Stimulated activated CD4-positive, alpha-beta T cell treated with anti-CD3 and anti-CD28 coated beads, Interleukin-2, amount 100 ng/mL, for 4 hours (primary cell): Measurements from ENCODE around the gene RWDD4.
"Not testable (repeated sequence)": the region's sequence is repeated elsewhere in the genome, so short reads cannot be mapped to it uniquely, and the experiment has no call there.

Experiments used
- DNase-seq: peaks from one replicate; pipeline ENCODE4 v3.0.0-alpha.2; 2020; ENCODE audit warnings: low read depth

Gene RWDD4

DNA sequence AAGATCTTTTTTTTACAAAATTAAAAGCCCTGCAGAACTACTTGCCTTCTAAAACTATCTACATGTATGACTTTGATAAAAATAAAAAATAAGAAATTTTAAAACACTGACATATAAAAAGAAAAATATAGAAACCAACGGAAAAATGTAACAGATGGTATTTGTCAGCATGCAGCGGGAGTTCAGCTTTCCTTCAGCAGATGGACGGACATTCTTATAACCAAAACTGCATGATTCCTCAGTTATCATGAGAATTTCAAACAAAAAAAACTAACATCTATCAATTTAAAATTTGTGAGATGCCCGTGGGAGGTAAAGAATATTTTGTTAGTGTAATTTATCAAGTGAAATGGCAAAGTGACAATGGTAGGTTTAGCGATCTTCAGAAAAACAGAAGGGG, 23.2 kb downstream of the RWDD4 start:
- DNase-seq: no peak

DNA sequence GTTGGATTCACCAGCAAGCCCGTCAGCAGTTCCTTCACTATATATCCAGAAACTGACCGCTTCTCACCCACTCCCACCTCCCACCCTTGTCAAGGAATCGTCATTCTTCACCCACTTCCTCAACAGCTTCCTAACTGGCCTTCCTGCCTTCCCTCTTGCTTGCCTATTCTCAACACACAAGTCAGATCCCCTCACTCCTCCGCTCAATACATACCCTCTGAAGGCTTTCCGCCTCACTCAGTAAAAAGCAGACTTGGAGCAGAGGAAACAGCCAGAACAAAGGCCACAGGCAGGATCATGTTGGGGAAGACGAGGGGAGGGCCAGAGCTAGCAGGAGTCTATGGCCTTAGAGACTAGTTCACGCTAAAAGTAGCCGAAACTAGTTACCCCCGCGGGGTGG, 23.7 kb downstream of the RWDD4 start:
- no peak for DNase-seq

DNA sequence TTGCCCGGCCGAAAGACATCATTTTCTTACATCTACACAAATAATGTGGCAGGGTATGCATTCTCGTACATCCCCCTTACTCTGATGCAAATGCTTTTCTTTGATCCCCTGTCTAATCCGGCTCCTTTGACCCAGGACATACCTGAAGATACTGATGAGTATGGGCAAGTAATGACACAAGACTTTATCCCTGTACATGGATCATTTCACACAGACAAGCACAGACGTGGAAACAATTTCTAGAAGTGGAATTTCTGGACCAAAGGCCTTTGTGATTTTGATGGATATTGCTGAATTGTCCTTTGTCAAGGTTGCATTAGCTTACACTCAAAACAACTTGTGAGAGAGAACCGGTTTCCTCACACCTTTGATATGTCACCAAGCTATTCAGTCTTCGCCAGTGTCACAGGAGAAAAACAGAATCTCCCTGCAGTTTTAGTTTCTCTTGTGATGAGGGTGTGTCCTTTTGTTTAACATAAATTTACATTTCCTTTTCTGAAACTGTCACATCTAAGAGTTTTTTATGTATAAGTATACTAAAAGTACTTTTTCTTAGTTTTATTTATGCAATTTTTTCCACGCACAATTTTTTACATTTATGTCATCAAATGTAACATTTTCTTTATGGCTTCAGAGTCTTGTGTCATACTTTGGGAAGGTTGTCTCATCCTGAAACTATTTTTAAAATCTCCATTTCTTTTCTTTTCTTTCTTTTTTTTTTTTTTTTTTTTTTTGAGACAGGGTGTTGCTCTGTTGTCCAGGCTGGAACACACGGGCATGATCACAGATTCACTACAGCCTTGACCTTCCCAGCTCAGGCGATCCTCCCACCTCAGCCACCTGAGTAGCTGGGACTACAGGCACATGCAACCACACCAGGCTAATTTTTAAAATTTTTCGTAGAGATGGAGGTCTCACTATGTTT, 25.2 kb downstream of the RWDD4 start:
- no peak for DNase-seq

DNA sequence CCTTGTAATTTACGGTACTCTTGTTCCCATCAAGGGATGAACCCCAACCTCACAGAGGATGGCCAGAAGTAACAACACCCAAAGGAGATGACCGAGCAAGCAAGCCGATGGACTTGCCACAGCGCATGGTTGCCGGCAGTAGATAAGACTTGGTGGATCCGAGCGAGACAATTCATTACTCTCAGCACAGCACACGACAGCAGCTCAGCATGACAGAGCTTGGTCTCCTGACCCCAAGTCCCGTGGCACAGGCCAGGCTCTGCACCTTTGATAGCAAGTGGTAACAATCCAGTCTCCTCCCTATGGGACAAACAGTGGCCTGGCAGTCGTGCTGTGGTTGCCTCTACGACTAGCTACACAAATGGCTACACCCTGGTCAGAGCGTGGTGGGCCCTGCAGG, 26.3 kb downstream of the RWDD4 start:
- DNase-seq: no peak

DNA sequence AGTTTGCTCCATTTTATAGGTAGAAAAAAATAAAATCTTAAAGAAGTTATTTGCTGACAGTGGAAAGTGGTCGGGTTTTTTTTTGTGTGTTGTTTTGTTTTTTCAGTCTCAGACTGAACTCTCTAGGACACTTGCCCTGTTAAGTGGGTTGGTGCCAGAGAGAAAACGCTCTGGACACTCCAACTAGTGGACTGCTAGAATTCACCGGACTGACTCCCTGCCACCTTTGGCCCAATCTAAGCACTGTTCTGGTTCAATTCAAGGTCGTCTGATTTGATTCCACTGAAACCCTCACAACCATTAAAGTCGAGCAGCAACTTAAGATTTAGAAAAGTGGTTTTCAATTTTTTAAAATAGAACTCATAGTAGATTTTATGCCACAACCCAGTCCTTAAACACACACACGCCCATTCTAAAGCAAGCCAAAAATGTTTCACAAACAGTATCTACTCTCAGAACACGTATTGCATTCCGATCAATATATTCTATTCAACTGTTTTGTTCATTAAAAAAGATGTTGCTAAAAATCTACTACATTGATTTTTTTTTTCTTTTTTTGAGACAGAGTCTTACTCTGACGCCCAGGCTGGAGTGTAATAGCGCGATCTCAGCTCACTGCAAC, 27.3 kb downstream of the RWDD4 start:
- no peak for DNase-seq

DNA sequence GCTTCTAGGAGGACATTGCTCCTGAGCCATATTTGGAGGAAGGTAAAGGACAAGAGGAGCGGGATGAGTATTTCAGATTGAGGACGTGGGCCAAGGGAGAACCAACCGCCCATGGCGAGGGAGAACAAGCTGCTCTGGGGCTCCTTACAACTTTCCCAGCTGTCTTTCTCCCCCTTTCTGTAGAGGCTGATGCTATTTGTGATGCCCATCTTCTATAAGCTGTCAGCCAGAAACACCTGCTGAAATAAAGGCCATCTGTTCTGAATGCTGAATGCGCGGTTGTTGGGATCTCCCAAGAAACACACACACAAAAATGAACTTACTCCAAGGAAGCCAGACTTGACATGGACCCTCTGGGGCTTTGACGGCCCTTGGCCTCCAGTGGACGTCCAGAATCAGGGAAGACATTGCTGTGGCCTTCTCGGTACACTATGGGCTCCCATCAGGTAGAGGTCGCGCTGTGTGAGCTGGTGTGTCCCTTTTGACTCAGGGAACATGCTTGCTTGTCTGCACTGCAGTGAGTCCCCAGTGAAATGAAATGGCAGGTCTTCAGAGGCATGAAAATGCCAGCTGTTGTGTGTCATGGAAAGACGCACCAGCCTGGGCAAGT, 30.9 kb downstream of the RWDD4 start:
- no peak for DNase-seq

DNA sequence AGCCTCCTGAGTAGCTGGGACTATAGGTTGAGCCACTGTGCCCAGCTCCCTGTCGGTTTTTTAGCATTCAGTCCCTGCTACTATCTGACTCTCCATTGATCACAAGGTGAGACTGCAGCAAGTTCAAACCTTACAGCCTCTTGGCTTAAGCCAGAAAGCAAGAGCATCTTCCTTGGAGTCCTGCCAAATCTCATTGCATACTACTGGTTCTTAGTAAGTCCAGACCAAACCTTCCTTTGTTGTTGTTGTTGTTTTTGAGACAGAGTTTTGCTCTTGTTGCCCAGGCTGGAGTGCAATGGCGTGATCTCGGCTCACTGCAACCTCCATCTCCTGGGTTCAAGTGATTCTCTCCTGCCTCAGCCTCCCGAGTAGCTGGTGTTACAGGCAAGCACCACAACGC, 31.7 kb downstream of the RWDD4 start:
- not testable (repeated sequence) for DNase-seq

DNA sequence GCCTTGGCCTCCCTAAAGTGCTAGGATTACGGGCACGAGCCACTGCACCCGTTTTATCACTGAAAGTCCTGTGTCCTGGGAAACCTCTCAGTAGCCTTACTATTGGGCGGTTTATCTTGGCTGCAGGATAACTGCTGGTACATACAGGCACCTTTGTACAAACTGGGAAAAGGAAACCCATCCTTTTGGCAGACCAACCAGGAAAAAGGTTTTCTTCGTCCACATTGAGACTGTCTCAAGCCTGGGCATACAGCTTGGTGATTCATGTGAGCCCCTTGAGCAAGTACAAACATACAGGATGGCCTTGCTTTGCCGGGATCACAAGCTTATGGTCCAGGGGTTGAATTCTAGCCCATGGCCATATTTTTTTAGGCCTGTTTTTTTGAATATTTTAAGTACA, 32.8 kb downstream of the RWDD4 start:
- no peak for DNase-seq

DNA sequence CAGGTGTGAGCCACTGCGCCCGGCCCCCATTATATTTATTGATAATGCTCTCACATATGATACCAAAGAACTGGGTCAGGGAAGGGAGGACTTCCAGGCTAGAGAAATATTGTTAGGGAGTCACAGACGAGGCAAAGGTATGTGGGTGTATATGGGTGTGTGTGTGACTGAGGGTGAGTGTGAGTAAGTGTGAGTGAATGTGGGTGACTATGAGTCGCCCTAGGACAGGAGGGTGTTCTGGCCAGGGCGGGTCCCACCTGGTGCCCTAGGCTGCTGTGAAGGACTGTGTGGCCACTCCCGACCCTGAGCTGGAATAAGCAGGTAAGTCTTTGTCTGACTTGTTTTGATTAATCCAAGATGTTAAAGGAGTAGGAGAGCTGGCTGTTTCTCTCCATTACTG, 34.4 kb downstream of the RWDD4 start:
- DNase-seq: no peak

DNA sequence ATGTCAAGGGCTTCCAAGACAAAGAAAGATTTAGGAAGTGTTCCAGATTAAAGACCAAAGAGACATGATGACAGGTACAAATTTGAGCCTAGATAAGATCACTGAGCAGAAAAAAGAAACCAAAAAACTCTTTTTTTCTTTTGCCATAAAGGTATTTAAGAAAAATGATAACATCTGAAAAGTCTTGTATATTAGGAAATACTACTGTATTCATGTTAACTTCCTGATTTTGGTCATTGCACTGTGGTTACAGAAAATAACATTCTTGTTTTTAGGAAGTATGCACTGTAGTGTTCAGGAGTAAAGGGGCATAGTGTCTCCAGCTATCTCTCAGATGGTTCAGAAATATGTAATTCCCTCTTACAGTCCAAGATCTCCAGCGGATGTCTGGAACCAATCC, 37.1 kb downstream of the RWDD4 start:
- no peak for DNase-seq

DNA sequence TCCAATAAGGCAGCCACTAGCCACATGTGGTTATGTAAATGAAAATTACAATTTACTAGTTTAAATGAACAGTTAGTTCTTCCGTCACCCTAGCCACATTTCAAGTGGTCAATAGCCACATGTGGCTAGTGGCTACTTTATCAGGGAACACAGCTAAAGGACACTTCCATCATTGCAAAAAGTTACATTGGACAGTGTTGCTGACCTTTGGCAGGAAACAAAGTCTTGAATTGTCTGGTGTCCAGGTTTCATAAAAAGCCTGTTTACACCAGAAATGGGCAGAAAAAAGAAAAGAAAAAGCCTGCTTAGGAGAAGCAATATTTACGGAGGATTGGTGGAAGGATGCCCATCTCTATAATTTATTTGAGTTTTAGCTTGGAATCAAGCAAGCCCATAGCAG, 38.6 kb downstream of the RWDD4 start:
- DNase-seq: no peak

DNA sequence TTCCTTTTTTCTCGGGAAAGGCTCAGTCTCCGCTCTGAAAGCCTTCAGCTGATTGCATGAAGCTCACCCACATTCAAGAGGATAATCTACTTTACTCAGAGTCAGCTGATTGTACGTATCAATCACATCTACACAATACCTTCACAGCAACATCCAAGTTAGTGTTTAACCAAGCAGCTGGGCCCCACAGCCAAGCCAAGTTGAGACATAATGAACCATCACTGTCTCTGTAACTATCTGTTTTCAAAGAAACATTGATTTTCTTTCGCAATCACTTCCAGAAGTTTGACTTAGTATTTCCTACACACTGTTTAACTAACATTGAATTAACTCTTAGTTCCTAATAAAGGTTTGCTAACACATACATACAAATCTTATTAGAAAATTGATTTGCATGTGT, 40.3 kb downstream of the RWDD4 start:
- no peak for DNase-seq

DNA sequence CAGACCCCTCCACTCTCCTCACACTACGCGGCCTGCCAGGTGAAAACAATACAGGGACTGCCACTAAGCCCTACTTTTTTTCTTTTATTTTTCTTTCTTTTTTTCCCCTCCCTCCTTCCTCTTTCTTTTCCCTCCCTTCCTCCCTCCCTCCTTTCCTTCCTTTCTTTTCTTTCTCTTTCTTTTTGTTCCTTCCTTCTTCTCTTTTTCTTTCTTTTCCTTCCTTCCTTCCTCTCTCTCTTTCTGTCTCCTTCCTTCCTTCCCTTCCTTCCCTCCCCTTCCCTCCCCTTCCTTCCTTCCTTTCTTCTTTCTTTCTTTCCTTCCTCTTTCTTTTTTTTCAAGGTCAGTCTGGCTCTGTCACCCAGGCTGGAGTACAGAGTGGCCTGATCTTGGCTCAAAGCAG, 41.9 kb downstream of the RWDD4 start:
- DNase-seq: no peak

DNA sequence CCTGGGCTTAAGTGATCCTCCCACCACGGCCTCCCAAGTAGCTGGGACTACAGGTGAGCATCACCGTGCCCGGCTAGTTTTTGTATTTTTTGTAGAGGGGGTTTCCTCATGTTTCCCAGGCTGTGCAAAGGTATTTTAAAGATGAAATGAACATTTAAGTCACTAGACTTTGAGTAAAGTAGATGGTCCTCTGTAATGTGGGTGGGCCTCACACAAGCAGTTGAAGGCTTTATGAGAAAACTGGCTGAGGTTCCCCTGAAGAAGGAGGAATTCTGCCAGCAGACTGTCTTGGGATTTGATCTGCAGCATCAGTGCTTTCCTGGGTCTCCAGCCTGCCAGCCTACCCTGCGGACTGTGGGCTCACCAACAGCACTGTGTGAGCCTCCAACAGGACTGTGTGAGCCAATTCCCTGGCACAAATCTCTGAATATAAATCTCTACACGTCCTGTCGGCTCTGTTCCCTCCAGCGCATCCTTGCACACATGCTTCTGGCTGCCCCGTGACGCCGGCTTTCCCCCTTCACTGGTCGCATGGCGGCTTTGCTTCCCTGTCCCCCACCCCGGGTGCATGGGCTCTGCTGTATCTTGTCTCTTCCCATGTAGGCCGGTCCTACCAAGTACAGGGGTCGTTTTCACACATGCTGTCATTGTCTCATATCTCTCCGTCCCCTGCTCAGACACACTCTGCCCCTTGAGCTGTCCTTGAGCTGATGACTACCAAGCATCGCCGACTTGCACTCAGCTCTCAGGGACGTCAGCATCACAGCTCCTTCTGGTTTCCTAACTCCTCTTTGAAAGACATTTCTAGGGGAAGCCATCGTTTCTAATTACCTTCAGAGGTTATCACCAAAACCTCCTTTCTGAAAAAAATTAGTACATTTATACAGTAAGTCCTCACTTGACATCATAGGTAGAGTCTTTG, 46.4 kb downstream of the RWDD4 start:
- no peak for DNase-seq

DNA sequence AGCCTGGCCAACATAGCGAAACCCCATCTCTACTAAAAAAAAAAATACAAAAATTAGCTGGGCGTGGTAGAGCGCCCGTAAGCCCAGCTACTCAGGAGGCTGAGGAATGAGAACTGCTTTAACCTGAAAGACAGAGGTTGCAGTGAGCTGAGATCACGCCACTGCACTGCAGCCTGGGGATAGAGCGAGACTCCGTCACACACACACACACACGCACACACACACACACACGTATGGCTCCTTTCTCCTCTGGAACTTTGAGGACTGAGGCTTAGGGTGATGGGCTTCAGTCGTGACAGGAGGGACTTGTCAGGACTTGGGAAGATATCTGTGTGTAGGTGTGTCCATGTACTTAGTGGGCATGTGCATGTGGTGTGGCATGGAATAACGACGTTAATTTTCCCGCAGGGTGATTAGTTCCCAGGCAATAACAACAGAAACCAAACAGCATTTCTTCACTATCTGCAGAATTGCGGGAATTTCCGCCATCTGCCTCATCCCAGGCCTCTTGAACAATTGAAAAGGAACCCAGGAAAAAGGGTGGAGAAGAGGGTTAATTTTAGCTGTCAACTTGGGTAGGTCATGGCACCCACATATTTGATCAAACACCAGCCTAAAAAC, 47.7 kb downstream of the RWDD4 start:
- no peak for DNase-seq

DNA sequence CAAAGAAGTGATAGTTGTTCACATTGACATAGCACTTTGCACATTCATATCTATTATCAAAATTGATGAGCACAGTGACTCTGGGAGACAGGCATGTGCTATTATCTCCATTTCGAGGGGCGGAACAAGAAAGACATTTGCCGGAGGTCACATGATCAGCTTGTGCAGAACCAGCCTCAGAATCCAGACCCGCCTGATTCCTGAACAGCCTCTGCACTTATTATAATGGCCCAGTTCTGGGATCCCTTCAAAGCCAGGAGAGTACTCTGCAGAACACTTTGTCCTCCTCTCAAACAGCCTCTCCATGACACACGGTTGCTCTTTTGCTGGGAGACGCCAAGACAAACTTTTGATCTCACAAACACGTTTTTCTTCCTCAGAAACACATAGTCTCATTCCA, 48.4 kb downstream of the RWDD4 start:
- no peak for DNase-seq

DNA sequence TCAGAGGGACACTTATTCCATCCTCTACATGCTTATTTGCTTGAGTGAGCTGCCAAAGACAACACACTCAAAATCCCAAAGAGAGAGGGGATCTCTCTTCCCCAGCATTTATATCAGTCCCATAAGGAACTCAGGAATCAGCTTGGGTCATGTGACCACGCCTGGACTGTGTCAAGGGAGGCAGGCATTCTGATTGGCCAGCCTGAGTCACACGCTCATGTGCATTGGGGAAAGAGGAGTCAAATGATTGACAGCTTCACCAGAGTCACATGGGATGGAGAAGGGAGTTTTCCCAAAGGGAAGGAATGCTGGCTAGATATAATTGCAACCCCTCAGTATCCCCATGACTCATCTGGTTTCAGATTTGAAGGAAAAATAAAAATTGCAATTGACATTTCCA, 49.0 kb downstream of the RWDD4 start:
- no peak for DNase-seq

DNA sequence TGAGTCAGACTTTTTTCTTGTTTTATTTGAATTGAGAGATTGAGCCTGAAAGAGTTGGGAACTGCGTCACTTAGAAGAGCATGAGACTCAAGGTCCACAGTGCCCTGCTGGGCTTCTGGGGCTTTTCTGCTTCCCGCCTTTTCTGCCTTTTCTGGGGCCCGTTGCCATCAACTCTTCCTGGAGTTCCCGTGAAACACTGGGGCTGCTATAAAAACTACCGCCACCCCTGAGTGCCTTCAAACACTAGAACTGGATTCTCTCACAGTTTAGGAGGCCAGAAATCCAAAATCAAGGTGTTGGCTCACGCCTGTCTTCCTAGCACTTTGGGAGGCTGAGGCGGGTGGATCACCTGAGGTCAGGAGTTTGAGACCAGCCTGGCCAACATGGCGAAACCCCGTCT, 49.8 kb downstream of the RWDD4 start:
- no peak for DNase-seq

DNA sequence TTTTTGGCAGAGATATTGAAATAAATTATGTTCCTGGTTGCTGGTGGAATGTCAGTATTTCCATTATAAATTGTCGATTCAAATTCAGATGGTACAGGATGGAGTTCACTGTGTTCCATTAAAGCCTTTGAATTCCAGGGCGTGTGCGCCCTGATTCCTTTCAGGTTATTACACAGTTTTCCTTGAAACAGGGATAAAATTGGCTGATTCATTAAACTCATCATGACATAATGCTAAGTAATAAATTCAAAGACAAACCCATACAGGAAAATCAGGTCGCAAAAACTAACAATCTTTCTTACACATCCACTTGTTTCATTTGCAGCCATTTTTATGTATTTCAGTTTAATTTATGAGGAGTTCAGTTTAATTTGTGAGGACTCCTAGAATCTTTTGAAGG, 51.1 kb downstream of the RWDD4 start:
- DNase-seq: no peak

DNA sequence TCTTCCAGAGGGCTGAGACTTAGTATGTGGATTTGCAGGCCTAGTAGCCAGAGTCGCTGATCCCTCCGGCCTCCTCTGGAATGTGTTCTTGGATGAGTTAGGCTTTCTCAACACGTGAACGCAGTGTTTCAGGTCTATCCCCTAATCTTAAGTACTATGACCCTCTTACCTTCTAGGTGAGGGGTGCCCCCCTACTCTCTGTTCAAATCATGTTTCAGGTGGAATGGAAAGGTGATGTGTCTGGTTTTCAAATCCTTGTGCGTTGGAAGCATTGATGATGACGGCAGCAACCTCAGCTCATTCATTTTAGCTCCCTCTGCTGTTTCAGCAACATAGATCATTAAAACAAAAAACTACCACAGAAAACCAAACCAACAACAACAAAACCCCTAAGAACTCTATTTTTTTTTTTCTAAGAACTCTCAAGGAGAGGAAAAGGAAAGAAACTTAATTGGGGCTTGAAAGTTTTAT, 56.4 kb downstream of the RWDD4 start:
- no peak for DNase-seq

DNA sequence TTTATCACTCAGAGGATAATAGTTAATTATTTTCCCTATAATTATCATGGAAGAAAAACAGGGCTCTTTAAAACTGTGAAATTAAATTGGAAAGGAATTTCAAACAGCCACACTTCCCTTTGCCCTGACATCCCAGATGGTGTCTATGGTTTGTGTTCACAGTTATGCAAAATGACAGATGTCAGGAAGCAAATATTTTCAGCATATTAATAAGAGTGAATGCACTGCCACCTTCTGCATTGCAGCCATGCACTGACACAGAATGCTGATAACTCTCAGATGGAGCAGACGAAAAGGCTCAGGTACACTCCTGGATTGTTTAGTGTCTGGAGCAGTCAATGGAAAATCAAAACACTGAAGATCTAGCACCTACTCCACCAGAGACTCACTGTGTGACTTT, 57.6 kb downstream of the RWDD4 start:
- DNase-seq: no peak
